ENCODE results near the gene PSD.

GRCh38 chr10:102467971-102468438, 49.4 kb upstream of the PSD start:
- TF ChIP-seq CTCF (conservative IDR thresholded peaks at IDR 0.05 in 1 of 2, IDR thresholded peaks at IDR 0.05 in 1 of 2; ENCODE audit: low read depth in 1 of 2, low read length in 2 of 2) = no peak
- no peak for TF ChIP-seq EZH2 (IDR thresholded peaks at IDR 0.05; ENCODE audit: low read length, missing control alignments)
